HL-60 (cell line): ENCODE measurements around the gene TMEM120B.

Source experiments
- DNase-seq, 2 experiments: peaks; one replicate each; pipeline ENCODE4 v3.0.0-alpha.2; 2010 to 2020; ENCODE audit warnings: low read depth in 1 of 2, low spot score in 1 of 2
- H3K27ac ChIP-seq: fragments of 250-450 bp; sonication (Bioruptor Pico); replicated peaks from 2 replicates; pipeline ENCODE4 v1.5.1; 2020; ENCODE audit warnings: mild to moderate bottlenecking, moderate library complexity
- H3K27me3 ChIP-seq: fragments of 250-450 bp; sonication (Bioruptor Pico); 2 replicates; pipeline ENCODE4 v1.5.1; 2021; ENCODE audit warnings: mild to moderate bottlenecking, moderate library complexity; ENCODE audit not compliant: insufficient read depth, poor library complexity, severe bottlenecking
- H3K4me3 ChIP-seq: replicated peaks from 2 replicates; pipeline ENCODE4 v1.5.1; 2011; ENCODE audit warnings: mild to moderate bottlenecking, control low read depth, low read length; ENCODE audit not compliant: insufficient read depth
- GABPA ChIP-seq: IDR thresholded peaks from 2 replicates; pipeline ENCODE4 v1.6.1; 2012; ENCODE audit warnings: low read depth
- POLR2AphosphoS5 ChIP-seq: IDR thresholded peaks from 2 replicates; pipeline ENCODE4 v1.6.1; 2012; ENCODE audit warnings: low read depth
- SPI1 ChIP-seq: IDR thresholded peaks from 2 replicates; pipeline ENCODE4 v1.6.1; 2012; ENCODE audit warnings: low read depth, mild to moderate bottlenecking, borderline replicate concordance
- TF ChIP-seq, protein P1 (sequence below): IDR thresholded peaks from 2 replicates; pipeline ENCODE4 v1.6.1; 2012; ENCODE audit warnings: low read depth; ENCODE audit not compliant: insufficient replicate concordance
- TF ChIP-seq, protein P2 (sequence below): IDR thresholded peaks from one replicate; pipeline ENCODE4 v1.5.1; 2011; ENCODE audit warnings: low read length, control low read depth, inconsistent platforms; ENCODE audit not compliant: insufficient read depth

TMEM120B gene

DNA sequence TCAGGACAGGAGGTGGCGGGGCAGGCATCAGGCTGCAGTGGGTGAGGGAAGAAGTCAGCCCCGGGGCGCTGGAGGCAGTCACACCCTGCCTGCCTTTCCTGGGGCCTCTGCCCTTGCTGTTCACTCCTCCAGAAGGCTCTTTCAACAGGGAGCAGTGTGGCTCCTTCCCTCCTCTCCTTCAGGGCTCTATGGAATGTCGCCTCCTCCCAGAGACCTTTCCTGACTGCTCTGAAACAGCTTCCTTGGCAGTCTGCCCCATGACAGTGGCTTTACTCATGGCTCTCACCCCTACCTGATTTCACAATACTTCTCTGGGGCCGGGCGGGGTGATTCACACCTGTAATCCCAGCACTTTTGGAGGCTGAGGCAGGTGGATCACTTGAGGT, 73.9 kb downstream of the TMEM120B start:
- Histone ChIP-seq H3K27me3 (no peaks in the 10 kb centered on the region), H3K27ac (peak overlapping the region; percentile 48), H3K4me3 (no peak overlapping the region)
- TF ChIP-seq POLR2AphosphoS5: no peak
- TF ChIP-seq, protein P1, sequence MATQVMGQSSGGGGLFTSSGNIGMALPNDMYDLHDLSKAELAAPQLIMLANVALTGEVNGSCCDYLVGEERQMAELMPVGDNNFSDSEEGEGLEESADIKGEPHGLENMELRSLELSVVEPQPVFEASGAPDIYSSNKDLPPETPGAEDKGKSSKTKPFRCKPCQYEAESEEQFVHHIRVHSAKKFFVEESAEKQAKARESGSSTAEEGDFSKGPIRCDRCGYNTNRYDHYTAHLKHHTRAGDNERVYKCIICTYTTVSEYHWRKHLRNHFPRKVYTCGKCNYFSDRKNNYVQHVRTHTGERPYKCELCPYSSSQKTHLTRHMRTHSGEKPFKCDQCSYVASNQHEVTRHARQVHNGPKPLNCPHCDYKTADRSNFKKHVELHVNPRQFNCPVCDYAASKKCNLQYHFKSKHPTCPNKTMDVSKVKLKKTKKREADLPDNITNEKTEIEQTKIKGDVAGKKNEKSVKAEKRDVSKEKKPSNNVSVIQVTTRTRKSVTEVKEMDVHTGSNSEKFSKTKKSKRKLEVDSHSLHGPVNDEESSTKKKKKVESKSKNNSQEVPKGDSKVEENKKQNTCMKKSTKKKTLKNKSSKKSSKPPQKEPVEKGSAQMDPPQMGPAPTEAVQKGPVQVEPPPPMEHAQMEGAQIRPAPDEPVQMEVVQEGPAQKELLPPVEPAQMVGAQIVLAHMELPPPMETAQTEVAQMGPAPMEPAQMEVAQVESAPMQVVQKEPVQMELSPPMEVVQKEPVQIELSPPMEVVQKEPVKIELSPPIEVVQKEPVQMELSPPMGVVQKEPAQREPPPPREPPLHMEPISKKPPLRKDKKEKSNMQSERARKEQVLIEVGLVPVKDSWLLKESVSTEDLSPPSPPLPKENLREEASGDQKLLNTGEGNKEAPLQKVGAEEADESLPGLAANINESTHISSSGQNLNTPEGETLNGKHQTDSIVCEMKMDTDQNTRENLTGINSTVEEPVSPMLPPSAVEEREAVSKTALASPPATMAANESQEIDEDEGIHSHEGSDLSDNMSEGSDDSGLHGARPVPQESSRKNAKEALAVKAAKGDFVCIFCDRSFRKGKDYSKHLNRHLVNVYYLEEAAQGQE: no peak
- no peak for TF ChIP-seq GABPA
- no peak for TF ChIP-seq SPI1
- TF ChIP-seq, protein P2, sequence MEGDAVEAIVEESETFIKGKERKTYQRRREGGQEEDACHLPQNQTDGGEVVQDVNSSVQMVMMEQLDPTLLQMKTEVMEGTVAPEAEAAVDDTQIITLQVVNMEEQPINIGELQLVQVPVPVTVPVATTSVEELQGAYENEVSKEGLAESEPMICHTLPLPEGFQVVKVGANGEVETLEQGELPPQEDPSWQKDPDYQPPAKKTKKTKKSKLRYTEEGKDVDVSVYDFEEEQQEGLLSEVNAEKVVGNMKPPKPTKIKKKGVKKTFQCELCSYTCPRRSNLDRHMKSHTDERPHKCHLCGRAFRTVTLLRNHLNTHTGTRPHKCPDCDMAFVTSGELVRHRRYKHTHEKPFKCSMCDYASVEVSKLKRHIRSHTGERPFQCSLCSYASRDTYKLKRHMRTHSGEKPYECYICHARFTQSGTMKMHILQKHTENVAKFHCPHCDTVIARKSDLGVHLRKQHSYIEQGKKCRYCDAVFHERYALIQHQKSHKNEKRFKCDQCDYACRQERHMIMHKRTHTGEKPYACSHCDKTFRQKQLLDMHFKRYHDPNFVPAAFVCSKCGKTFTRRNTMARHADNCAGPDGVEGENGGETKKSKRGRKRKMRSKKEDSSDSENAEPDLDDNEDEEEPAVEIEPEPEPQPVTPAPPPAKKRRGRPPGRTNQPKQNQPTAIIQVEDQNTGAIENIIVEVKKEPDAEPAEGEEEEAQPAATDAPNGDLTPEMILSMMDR: no peak
- DNase-seq: peak in 1 of 2 experiments; percentile 65

DNA sequence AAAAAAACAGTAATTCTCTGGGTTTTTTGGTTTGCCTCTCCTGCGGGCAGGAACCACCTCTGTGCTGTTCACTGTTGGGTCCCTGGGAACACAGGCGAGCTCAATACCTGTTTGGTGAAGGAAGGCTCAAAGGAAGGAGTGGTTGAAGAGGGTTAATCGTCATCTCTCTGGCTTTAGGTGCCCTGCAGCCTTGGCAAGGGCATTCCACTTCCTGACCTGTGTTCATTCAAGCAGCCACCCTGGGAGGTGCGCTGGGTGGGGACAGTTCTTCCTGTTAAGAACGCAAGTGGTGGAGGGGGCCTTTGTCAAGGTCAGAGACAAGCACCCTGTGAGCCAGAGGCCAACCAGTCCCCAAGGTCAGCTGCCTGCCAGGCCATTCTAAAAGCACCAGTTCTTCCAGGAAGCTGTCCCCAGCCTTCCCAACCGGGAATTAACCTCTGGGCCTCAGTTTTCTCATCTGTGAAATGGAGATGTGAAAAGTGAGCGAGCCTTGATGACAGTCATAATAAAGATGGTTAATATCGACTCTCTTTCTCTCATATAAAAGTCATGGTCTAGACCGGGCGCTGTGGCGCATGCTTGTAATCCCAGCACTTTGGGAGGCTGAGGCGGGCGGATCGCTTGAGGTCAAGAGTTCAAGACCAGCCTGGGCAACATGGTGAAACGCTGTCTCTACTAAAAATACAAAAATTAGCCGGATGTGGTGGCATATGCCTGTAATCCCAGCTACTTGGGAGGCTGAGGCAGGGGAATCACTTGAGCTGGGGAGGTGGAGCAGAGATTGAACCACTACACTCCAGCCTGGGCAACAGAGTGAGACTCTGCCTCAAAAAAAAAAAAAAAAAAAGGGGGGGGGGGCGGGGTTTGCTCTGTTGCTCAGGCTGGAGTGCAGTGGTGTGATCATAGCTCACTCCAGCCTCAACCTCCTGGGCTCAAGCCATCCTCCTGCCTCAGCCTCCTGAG, 74.8 kb downstream of the TMEM120B start:
- Histone ChIP-seq H3K27me3 (no peaks in the 10 kb centered on the region), H3K27ac (peak overlapping the region; percentile 48), H3K4me3 (no peak overlapping the region)
- no peak for TF ChIP-seq SPI1
- TF ChIP-seq POLR2AphosphoS5: no peak
- TF ChIP-seq GABPA: no peak
- TF ChIP-seq, protein P1: no peak
- TF ChIP-seq, protein P2: no peak
- peak in 1 of 2 experiments; percentile 35 for DNase-seq

DNA sequence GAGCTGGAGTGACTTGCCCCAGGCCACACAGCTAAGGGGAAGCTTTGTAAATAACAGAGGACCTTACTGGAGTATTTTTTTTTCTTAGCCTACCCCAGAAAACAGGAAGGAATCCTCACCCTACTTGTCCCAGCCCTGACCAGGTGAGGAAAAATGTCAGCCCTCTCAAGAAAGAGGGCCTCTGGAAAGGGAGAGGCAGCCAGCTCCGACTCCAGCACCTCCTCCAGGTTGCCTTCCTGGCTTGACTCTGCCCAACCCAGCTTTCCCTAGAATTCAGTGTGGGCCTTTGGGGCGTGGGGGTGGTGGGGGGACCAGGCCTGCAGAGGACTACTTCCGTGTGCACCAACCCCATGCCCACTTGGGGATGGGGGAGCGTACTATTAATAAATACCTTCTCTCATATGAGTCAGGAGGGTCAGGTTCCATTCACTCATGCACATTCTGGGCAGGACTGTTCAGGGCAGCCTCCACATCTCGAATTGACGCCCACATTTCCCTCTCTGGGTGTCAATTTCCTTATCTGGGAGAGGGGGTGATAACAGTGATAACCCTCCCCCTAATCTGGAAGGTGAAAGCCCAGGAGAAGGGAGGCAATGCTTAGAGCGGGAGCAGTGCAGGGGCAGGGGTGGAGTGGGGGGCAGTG, 75.7 kb downstream of the TMEM120B start:
- no peak for TF ChIP-seq SPI1
- Histone ChIP-seq H3K27ac (peak overlapping the region; percentile 91), H3K27me3 (no peaks in the 10 kb centered on the region), H3K4me3 (no peak overlapping the region)
- no peak for DNase-seq

DNA sequence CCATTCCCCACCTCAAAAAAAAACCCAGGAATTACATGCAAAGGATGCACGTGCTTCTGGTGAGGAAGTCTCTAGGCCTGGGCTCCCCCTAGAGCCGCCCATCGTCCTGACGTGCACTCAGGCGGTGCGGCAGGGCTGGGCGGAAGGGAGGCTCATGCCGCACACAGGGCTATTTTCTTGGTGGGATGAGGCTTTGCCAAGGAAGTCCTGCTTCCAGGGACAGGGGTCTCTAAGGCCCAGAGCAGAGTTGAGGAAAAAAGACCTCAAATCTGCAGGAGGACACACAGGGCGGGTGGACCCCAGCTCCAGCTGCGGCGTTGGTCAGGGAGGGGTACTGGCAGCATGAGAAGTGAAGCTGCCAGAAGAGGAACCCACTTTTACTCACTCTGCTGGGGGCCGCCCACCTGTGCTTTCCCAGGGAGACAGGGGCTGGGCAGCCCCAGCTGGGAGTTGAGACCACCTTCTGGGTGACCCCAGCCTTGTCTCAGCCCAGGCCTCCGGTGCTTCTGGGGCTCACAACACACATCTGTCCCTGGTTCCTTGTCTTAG, 76.8 kb downstream of the TMEM120B start:
- Histone ChIP-seq H3K27ac (peak overlapping the region; percentile 91), H3K27me3 (no peaks in the 10 kb centered on the region), H3K4me3 (peak overlapping the region; percentile 1; the same call in 1 of the 2 replicates)
- DNase-seq: peak in 1 of 2 experiments; percentile 75
- TF ChIP-seq, protein P2: no peak
- TF ChIP-seq SPI1 (peak; percentile 70), POLR2AphosphoS5 (peak; percentile 72)
